HUES48 (cell line): ENCODE results near the gene CSPG4.
"Not testable (repeated sequence)": the region's sequence is repeated elsewhere in the genome, so short reads cannot be mapped to it uniquely, and the experiment has no call there.

ENCODE experiments used
- H3K27ac ChIP-seq: one replicate; pipeline ENCODE4 v1.7.0; 2013; ENCODE audit warnings: low read depth, low read length, inconsistent platforms
- H3K27me3 ChIP-seq: 2 replicates; pipeline ENCODE4 v1.6.1; 2013; ENCODE audit warnings: mild to moderate bottlenecking, low read length; ENCODE audit not compliant: control insufficient read depth, insufficient read depth
- H3K36me3 ChIP-seq: 2 replicates; pipeline ENCODE4 v1.6.1; 2013; ENCODE audit warnings: low read length; ENCODE audit not compliant: control insufficient read depth, insufficient read depth
- H3K4me1 ChIP-seq: 2 replicates; pipeline ENCODE4 v1.6.1; 2013; ENCODE audit warnings: mild to moderate bottlenecking, low read length; ENCODE audit not compliant: control insufficient read depth, insufficient read depth
- H3K4me3 ChIP-seq: 2 replicates; pipeline ENCODE4 v1.5.1; 2013; ENCODE audit warnings: mild to moderate bottlenecking, low read depth, low read length
- H3K9ac ChIP-seq: 2 replicates; pipeline ENCODE4 v1.6.1; 2013; ENCODE audit warnings: mild to moderate bottlenecking, low read depth, low read length, moderate library complexity
- H3K9me3 ChIP-seq: 2 replicates; pipeline ENCODE4 v1.6.1; 2013; ENCODE audit warnings: low read length; ENCODE audit not compliant: control insufficient read depth, insufficient read depth

CSPG4 gene

DNA sequence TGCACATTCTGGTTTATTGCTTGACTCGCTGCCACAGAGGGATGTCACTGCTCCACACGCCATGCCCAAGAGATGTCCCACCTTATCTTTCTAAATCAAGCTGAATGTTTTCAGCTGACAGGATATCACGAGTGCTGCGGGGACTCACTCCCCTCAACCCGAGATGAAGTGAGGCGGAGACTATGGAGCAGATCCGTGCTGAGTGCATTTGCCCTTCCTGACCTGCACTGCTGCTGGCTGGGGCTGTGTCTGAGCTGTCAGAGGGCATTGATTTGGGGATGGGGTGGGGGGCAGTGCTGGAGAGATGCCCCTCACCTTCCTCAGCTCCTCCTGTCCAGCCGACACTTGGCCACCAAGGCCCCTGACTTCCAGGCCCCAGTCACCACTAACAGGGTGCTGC, 40.5 kb upstream of the CSPG4 start:
- Histone ChIP-seq H3K9ac (no peak overlapping the region), H3K4me1 (no peaks in the 10 kb centered on the region), H3K27ac (no peak overlapping the region), H3K9me3 (no peaks in the 10 kb centered on the region), H3K4me3 (no peak overlapping the region), H3K36me3 (no peaks in the 10 kb centered on the region), H3K27me3 (no peaks in the 10 kb centered on the region)

DNA sequence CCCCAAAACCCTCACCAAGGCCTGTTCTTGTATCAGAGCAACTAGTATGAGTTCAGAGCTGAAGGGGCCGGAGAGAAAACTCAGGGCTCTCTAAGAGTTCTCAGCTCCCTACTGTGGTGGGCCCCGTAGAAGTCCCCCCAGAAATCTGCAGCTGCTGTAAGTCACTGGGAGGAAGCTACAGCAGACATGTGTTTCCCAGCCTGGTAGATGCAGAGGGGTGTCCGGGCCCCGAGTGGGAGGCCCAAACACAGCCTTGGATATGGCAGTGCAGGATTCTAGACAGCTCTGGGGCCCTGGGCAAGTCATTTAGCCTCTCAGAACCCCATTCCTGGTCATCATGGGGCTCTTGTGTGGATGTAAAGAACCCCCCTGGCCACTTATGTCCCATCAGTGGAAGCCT, 39.2 kb upstream of the CSPG4 start:
- Histone ChIP-seq H3K27ac (no peak overlapping the region), H3K9me3 (no peaks in the 10 kb centered on the region), H3K4me1 (no peaks in the 10 kb centered on the region), H3K36me3 (no peaks in the 10 kb centered on the region), H3K4me3 (no peak overlapping the region), H3K27me3 (no peaks in the 10 kb centered on the region), H3K9ac (no peak overlapping the region)

DNA sequence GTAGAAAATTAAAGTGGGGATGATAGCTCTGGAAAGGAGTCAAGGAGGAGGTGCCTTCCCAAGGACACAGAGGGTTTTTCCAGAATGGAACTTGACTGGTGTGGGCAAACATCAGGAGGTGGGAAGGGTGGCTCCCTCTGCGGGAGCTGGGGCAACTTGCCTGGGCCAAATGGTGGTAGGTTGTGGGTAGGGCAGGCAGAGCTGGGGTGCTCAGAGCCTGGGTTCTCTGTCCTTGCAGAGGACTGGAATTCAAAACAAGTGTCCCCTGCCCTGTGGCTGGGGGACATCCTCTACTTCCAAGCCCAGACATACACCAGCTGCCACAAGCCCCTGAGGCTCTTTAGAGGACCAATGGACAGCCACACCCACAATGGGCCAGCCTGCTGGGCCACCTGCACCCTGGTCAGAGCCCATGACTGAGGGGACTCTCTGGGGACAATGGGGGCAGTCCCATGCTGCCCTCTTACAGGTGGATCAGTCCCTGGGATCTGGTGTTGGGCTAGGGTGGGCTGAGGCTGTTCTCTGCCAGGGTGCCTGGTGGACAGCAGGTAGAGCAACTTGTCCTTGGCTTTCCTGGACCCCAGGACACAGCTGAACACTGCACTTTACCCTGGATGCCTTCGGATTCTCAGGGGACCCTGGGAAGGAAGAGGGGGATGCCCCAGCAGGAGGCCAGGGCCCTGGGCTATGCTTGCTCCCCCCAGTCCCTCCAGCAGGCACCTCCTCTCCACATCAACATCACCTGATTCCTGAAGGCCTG, 38.6 kb upstream of the CSPG4 start:
- no peaks in the 10 kb centered on the region for H3K27me3 ChIP-seq
- no peaks in the 10 kb centered on the region for H3K36me3 ChIP-seq
- H3K27ac ChIP-seq, result no peak overlapping the region
- H3K4me1 ChIP-seq, result no peaks in the 10 kb centered on the region
- H3K9ac ChIP-seq, result no peak overlapping the region
- H3K4me3 ChIP-seq, result no peak overlapping the region
- H3K9me3 ChIP-seq, result no peaks in the 10 kb centered on the region

DNA sequence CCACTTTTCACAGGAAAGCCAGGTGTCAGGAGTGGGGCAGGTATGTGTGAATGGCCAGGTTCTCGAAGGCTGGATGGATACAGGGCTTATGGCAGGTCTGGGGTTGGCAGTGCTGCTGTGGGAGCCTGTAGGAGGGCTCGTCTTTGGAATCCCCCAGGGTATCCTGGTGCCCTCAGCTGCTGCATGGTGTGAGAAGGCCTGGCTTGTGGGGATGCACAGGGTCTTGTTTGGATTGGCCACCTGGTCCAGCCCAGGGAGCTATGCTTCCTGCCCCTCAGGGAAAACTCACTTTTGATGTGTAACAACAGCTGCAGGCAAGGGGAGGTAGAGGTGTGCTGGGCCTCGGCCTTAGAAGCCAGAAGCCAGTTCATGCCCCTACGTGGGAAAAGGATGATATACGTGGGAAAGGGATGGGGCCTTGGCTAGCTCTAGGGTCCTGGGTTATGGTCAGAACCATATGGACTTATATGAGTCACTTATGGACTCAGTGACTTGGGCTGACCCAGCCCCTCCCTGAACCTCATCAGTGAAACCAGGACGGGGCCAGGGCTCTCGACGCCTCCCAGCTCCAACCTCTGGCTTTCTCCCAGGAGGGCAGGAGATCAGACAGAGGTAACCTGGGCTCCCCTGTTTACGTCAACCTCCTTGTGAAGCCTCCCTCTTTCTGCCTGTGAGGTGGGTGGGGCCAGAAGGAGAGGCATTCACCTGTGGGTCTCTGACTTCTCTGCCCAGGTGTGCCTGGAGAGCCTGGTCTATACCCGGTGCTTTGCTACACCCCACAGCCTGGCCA, 37.8 kb upstream of the CSPG4 start:
- no peaks in the 10 kb centered on the region for H3K4me1 ChIP-seq
- H3K36me3 ChIP-seq, result no peaks in the 10 kb centered on the region
- H3K9me3 ChIP-seq, result no peaks in the 10 kb centered on the region
- H3K27ac ChIP-seq, result no peak overlapping the region
- H3K4me3 ChIP-seq, result no peak overlapping the region
- no peaks in the 10 kb centered on the region for H3K27me3 ChIP-seq
- no peak overlapping the region for H3K9ac ChIP-seq

DNA sequence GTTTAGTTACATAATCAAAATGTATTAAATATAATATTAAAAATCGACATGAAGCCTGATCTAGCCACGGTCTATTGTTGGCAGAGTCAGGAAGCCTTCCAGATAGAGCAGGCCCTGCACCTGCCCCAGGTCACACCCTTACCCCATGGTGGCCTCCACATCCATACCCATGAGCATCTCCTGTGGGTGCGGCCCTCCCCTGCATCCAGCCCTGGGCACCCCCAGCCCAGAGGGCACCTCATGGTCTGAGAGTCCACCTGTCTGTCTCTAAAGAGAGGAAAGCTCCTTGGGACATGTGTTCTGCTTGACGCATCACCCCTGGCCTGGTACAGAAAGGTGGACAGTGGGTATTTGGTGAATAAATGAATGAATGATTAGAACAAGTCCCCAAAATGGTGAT, 37.2 kb upstream of the CSPG4 start:
- Histone ChIP-seq H3K27ac (no peak overlapping the region), H3K4me3 (no peak overlapping the region), H3K9ac (no peak overlapping the region), H3K9me3 (no peaks in the 10 kb centered on the region), H3K27me3 (no peaks in the 10 kb centered on the region), H3K4me1 (no peaks in the 10 kb centered on the region), H3K36me3 (no peaks in the 10 kb centered on the region)

DNA sequence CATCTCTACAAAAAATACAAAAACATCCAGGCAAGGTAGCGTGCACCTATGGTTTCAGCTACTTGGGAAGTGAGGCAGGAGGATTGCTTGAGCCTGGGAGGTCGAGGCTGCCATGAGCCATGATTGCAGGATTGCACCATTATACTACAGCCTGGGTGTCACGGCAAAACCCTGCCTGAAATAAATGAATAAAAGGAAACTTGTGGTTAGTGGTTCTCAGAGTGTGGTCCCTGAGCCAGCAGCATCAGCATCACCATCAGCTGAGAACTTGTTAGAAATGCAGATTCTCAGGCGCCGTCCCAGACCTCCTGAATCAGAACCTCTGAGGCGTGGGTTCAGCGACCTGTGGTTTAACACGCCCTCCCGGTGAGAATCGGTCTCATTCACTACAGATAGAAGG, 36.2 kb upstream of the CSPG4 start:
- H3K27ac ChIP-seq, H3K4me3 ChIP-seq, H3K4me1 ChIP-seq, H3K36me3 ChIP-seq, H3K9ac ChIP-seq, H3K9me3 ChIP-seq, H3K27me3 ChIP-seq: not testable (repeated sequence)

DNA sequence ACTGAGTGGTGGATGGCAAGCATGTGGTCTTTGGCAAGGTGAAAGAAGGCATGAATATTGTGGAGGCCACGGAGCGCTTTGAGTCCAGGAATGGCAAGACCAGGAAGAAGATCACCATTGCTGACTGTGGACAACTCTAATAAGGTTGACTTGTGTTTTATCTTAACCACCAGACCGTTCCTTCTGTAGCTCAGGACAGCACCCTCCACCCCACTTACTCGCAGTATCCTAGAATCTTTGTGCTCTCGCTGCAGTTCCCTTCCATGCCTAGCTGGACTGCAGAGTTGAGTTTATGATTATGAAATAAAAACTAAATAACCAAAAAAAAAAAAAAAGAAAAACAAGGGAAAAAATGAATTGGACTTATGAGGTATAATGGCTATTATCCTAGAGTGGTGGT, 34.5 kb upstream of the CSPG4 start:
- H3K27me3 ChIP-seq, H3K36me3 ChIP-seq, H3K9ac ChIP-seq, H3K4me3 ChIP-seq, H3K9me3 ChIP-seq, H3K27ac ChIP-seq, H3K4me1 ChIP-seq: not testable (repeated sequence)

DNA sequence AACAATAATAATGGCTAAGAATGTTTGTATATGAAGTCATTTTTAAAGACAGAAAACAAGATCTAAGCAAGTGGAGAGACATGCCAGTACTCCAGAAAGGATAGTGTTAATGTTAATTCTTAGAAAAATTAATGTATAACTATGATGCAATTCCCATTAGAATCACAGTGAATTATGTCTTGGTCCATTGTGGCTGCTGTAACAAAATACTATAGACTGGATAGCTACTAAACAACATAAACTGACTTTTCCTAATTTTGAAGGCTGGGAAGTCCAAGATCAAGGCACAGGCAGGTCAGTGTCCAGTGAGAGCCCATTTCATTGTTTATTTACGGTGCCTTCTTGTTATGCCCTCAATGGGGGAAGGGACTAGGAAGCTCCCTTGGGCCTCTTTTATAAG, 32.7 kb upstream of the CSPG4 start:
- H3K4me3 ChIP-seq, result no peak overlapping the region
- no peaks in the 10 kb centered on the region for H3K36me3 ChIP-seq
- no peak overlapping the region for H3K9ac ChIP-seq
- H3K9me3 ChIP-seq, result no peaks in the 10 kb centered on the region; the same call in 1 of the 2 replicates
- H3K27me3 ChIP-seq, result no peaks in the 10 kb centered on the region
- no peaks in the 10 kb centered on the region for H3K4me1 ChIP-seq
- no peak overlapping the region for H3K27ac ChIP-seq

DNA sequence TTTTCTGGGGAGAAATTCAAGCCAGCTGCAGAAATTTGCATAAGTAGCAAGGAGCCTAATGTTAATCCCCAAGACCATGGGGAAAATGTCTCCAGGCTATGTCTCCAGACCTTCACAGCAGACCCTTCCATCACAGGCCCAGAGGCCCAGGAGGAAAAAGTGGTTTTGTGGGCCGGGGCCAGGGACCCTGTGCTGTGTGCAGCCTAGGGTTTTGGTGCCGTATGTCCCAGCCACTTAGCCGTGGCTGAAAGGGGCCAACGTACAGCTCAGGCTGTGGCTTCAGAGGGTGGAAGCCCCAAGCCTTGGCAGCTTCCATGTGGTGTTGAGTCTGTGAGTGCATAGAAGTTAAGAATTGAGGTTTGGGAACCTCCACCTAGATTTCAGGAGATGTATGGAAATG, 29.7 kb upstream of the CSPG4 start:
- H3K9me3 ChIP-seq, H3K36me3 ChIP-seq, H3K9ac ChIP-seq, H3K27ac ChIP-seq, H3K4me3 ChIP-seq, H3K4me1 ChIP-seq: not testable (repeated sequence)
- H3K27me3 ChIP-seq, result peaks cover 14% of the 10 kb centered on the region

DNA sequence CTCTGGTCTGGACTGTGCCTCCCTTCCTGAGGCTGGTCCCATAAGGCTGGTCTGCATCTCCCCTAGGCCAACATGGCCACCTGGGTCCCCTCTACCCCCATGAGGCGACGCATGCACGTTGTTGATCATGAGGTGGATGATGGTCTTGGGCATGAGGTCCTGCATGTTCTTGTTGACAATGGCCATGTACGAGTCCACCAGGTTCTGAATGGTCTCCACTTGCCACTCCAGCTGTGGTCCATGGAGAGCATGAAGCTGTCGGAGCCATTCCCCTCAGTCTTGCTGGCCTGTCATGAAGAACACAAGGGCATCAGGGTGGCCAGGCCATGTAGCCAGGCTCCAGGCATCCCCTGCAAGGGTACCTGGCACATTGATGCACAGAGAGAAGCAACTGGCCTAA, 27.1 kb upstream of the CSPG4 start:
- Histone ChIP-seq H3K9me3 (peaks cover 5% of the 10 kb centered on the region), H3K4me3 (no peak overlapping the region), H3K4me1 (no peaks in the 10 kb centered on the region), H3K27me3 (peaks cover 14% of the 10 kb centered on the region), H3K9ac (no peak overlapping the region), H3K27ac (no peak overlapping the region), H3K36me3 (no peaks in the 10 kb centered on the region)

DNA sequence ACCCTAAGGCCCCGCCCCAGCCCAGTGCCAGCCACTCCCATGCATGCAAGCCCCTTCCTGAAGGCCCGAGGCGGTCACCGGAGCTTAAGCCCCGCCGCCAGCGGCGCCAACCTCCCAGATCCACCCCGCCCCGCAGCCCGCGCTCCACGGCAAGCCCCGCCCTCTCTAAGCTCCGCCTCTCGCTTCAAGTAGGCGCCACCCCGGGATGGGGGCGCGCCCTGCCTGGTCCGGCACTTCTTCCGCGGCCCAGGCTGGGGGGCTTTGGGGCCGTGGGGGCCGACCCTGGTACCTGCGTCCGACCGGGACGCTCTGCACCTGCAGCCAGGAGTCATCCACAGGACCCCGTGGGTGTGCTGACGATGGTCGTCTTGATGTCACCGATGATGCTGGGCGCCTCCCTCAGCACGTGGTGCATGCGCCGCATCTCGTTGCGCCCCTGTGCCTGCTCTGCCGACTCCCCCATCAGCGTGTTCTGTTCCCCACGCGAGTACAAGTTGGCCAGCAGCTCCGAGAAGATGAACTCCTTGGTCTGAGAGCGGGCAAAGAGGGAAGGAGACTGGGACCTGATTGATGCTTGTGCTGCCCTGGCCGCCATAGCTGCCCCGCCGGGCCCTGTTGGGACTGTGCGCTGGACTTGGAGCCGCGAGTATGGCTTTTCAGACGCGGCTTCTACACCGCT, 26.1 kb upstream of the CSPG4 start:
- H3K27ac ChIP-seq, result no peak overlapping the region
- peak overlapping the region; percentile 87 for H3K4me3 ChIP-seq
- H3K36me3 ChIP-seq, result no peaks in the 10 kb centered on the region
- H3K4me1 ChIP-seq, result no peaks in the 10 kb centered on the region
- H3K9ac ChIP-seq, result no peak overlapping the region
- H3K9me3 ChIP-seq, result peaks cover 5% of the 10 kb centered on the region
- peaks cover 14% of the 10 kb centered on the region for H3K27me3 ChIP-seq
